Activated CD8-positive, alpha-beta T cell treated with anti-CD3 and anti-CD28 coated beads for 36 hours (primary cell): ENCODE data around the gene NUDT19. TPM values are rescaled to one million over a fixed set of nuclear protein-coding genes. Genes with fewer than 3 reads are reported as not detected.
A peak's percentile ranks its signal among the peaks of the same experiment; 100 is the strongest.

Experiments
- ATAC-seq: fragments of 200-7000 bp; cut with Tn5 transposase; one replicate; pipeline ENCODE4 v1.10.0; 2021; ENCODE audit warnings: mild to moderate bottlenecking, moderate library complexity
- CTCF ChIA-PET: fragments of 350-600 bp; sonication (Branson Sonifier 250); formaldehyde crosslinking; loops from one replicate; lab custom pipeline; 2021; ENCODE audit warnings: antibody characterized with exemption; lab: Charles Lee
- POLR2A ChIA-PET: fragments of 350-600 bp; sonication (Branson Sonifier 250); formaldehyde crosslinking; loops from one replicate; lab custom pipeline; 2021; ENCODE audit warnings: antibody characterized with exemption; lab: Charles Lee
- DNase-seq: peaks from one replicate; pipeline ENCODE4 v3.0.0-alpha.2; 2020
- H3K27ac Mint-ChIP-seq: one replicate; pipeline ENCODE4 v1.8.0; 2021; ENCODE audit warnings: mild to moderate bottlenecking, mixed read lengths
- H3K27me3 Mint-ChIP-seq: one replicate; pipeline ENCODE4 v1.8.0; 2021; ENCODE audit warnings: mixed read lengths
- H3K36me3 Mint-ChIP-seq: one replicate; pipeline ENCODE4 v1.8.0; 2021; ENCODE audit warnings: low read depth, mixed read lengths
- H3K4me1 Mint-ChIP-seq: one replicate; pipeline ENCODE4 v1.8.0; 2021; ENCODE audit warnings: low read depth, mixed read lengths
- H3K4me3 Mint-ChIP-seq: one replicate; pipeline ENCODE4 v1.8.0; 2021; ENCODE audit warnings: mild to moderate bottlenecking, moderate library complexity, mixed read lengths
- H3K9me3 Mint-ChIP-seq: one replicate; pipeline ENCODE4 v1.8.0; 2021; ENCODE audit warnings: mixed read lengths
- intact Hi-C: fragments of 100-400 bp; cut with micrococcal nuclease; formaldehyde crosslinking; loops from one replicate; pipeline ENCODE4 v1.10.0; 2022
- total RNA-seq, 2 experiments: library from RNA; stranded (reverse); gene quantifications; one replicate each; pipeline ENCODE4 v1.2.3, GENCODE V29; 2021
- TF ChIP-seq, protein P1 (sequence below): fragments of 200-600 bp; IDR thresholded peaks from one replicate; pipeline ENCODE4 v1.8.0; 2022; ENCODE audit warnings: antibody characterized with exemption, mild to moderate bottlenecking

The NUDT19 gene
- total RNA-seq, 2 experiments from 2014 or later = 16.1 to 17.5 TPM

DNA sequence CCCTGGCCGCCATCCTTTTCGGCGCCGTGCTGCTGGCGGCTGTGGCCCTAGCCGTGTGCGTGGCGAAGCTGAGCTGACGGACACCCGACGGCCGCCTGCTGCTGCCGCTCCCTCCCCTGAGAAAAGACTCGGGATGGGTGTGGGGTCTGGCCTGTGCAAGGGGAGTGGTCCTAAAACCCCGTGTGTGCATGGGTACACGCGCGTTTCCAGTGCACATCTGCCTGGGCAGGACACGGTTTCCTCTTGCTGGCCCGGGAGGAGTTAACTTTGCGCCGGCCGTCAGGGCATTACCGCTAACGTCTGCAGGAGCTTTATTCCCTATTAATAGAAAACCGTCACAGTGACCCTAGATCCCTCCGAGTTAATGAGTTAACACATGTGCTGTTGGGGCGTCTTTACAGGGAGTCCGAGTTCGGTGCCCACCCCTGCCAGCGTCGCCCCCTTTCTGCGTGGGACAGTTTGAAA is 14.7 kb upstream of the NUDT19 start:
- POLR2A ChIA-PET = interaction anchor here (0.9 to 4.7 kb wide), 5 partner anchors 8 to 97 kb away, joined by 3 to 43 read pairs (median 7); partner anchors contain the start of gene NUDT19
- TF ChIP-seq, protein P1, sequence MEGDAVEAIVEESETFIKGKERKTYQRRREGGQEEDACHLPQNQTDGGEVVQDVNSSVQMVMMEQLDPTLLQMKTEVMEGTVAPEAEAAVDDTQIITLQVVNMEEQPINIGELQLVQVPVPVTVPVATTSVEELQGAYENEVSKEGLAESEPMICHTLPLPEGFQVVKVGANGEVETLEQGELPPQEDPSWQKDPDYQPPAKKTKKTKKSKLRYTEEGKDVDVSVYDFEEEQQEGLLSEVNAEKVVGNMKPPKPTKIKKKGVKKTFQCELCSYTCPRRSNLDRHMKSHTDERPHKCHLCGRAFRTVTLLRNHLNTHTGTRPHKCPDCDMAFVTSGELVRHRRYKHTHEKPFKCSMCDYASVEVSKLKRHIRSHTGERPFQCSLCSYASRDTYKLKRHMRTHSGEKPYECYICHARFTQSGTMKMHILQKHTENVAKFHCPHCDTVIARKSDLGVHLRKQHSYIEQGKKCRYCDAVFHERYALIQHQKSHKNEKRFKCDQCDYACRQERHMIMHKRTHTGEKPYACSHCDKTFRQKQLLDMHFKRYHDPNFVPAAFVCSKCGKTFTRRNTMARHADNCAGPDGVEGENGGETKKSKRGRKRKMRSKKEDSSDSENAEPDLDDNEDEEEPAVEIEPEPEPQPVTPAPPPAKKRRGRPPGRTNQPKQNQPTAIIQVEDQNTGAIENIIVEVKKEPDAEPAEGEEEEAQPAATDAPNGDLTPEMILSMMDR = no peak
- H3K4me3 Mint-ChIP-seq = peak overlapping the region; percentile 53
- peaks cover 2% of the 10 kb centered on the region for H3K36me3 Mint-ChIP-seq
- no peak for ATAC-seq
- peaks cover 12% of the 10 kb centered on the region for H3K27me3 Mint-ChIP-seq
- peaks cover 25% of the 10 kb centered on the region for H3K4me1 Mint-ChIP-seq
- H3K9me3 Mint-ChIP-seq = no peaks in the 10 kb centered on the region
- no peak for DNase-seq
- H3K27ac Mint-ChIP-seq = no peak overlapping the region
- CTCF ChIA-PET = interaction anchor here (1.0 to 1.2 kb wide), 3 partner anchors 14 to 77 kb away, joined by 4 to 5 read pairs (median 4); partner anchors contain the start of gene NUDT19
- intact Hi-C loops = no loop called here

DNA sequence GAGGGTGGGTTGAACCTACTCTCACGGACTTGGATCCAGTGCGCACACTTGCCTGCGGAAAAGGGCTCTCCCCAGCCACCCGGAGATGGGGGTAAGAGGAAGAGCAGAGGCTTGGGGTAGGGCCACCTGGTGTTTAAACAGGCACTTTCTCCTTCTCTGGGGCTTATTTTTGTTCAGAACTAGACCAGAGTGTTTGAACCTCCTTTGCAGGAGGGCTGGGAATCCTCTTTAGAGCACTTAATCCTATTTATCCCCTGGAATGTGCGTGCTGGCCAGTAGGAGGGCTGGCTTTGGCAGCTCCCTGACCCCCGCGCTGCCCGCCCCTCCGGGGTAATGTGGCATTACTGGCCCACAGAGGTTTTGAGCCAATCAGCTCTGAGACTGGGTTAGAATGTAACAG is 14.0 kb upstream of the NUDT19 start:
- no peak overlapping the region for H3K27ac Mint-ChIP-seq
- TF ChIP-seq, protein P1 = no peak
- peak overlapping the region; percentile 53 for H3K4me3 Mint-ChIP-seq
- intact Hi-C loops = no loop called here
- no peaks in the 10 kb centered on the region for H3K9me3 Mint-ChIP-seq
- H3K36me3 Mint-ChIP-seq = peaks cover 2% of the 10 kb centered on the region
- POLR2A ChIA-PET = interaction anchor here (2.3 to 4.7 kb wide), 3 partner anchors 9 to 16 kb away, joined by 7 to 43 read pairs (median 14); partner anchors contain the start of gene NUDT19
- ATAC-seq (no peak), DNase-seq (no peak)
- H3K4me1 Mint-ChIP-seq = peaks cover 19% of the 10 kb centered on the region
- peaks cover 15% of the 10 kb centered on the region for H3K27me3 Mint-ChIP-seq
- CTCF ChIA-PET = interaction anchor here (1.1 kb wide), 1 partner anchor 13 kb away, joined by 4 read pairs; no protein-coding TSS in a partner anchor

DNA sequence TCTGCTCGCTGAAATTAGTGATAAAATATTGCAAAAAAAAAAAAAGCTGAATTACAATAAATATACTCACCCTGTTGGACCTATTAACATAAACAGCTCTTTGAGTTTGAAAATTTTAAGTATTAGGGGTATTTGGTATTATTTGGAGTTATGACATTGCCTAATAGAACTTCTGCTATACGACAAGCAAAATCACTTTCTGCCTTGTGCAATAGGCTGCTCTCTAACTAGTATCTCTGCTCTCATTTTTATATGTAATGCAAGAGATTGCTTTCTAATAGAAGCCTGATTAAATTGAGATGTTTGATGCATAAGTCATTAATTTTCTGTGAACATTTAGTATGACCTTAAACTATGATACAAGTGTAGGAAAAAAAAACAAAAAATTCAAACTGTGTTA is 10.6 kb upstream of the NUDT19 start:
- peaks cover 13% of the 10 kb centered on the region for H3K27me3 Mint-ChIP-seq
- no peaks in the 10 kb centered on the region for H3K9me3 Mint-ChIP-seq
- no peak overlapping the region for H3K27ac Mint-ChIP-seq
- ATAC-seq = no peak
- no peak overlapping the region for H3K4me3 Mint-ChIP-seq
- TF ChIP-seq, protein P1 = no peak
- DNase-seq = no peak
- H3K36me3 Mint-ChIP-seq = no peaks in the 10 kb centered on the region
- POLR2A ChIA-PET = no interaction called here
- peaks cover 7% of the 10 kb centered on the region for H3K4me1 Mint-ChIP-seq
- CTCF ChIA-PET = no interaction called here
- intact Hi-C loops = no loop called here

DNA sequence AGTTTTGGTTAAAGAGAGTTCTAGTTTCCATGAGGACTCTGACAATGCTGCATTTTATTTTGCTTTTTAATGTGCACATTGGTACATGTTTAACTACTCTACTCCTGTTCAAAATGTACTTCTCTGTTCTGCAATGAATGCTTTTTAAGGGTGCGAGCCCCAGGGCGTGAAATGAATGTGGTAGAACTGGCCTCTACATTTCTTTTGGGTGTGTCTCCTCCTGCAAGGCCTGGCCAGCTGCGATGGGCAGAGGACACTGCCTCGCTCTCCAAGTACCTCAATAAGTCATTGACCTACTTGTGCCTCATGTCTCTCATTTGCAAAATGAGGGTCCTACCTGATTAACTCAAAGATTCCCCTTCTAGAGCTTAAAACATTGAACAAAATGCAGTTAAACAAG is 9.3 kb upstream of the NUDT19 start:
- CTCF ChIA-PET = interaction anchor here (1.0 kb wide), 1 partner anchor 17 kb away, joined by 3 read pairs; no protein-coding TSS in a partner anchor
- H3K27ac Mint-ChIP-seq = no peak overlapping the region

More for the DNA sequence above, 9.3 kb upstream of the NUDT19 start:
- Mint-ChIP-seq H3K4me3 (no peak overlapping the region), H3K36me3 (no peaks in the 10 kb centered on the region), H3K27me3 (peaks cover 7% of the 10 kb centered on the region), H3K9me3 (no peaks in the 10 kb centered on the region), H3K4me1 (peaks cover 2% of the 10 kb centered on the region)
- ATAC-seq = no peak
- POLR2A ChIA-PET = no interaction called here
- intact Hi-C loops = no loop called here
- DNase-seq = no peak
- TF ChIP-seq, protein P1 = no peak
